Hepatocyte (in vitro differentiated cells): ENCODE results near the gene TFF2.

ENCODE experiments used
- EZH2 ChIP-seq: fragments of 200-600 bp; sonication (generic); IDR thresholded peaks from 2 replicates; pipeline ENCODE4 v1.6.1; 2016; ENCODE audit warnings: antibody characterized with exemption, mild to moderate bottlenecking, borderline replicate concordance
- EZH2phosphoT487 ChIP-seq: fragments of 200-600 bp; sonication (generic); IDR thresholded peaks from one replicate; pipeline ENCODE4 v1.6.1; 2018; ENCODE audit warnings: antibody characterized with exemption, mild to moderate bottlenecking, low read depth, moderate library complexity; ENCODE audit not compliant: unreplicated experiment, severe bottlenecking
- TF ChIP-seq, protein P1 (sequence below): fragments of 200-600 bp; sonication (generic); IDR thresholded peaks from 2 replicates; pipeline ENCODE4 v1.5.1; 2016; ENCODE audit warnings: antibody characterized with exemption, mild to moderate bottlenecking; ENCODE audit not compliant: poor library complexity

- TF ChIP-seq, protein P1, sequence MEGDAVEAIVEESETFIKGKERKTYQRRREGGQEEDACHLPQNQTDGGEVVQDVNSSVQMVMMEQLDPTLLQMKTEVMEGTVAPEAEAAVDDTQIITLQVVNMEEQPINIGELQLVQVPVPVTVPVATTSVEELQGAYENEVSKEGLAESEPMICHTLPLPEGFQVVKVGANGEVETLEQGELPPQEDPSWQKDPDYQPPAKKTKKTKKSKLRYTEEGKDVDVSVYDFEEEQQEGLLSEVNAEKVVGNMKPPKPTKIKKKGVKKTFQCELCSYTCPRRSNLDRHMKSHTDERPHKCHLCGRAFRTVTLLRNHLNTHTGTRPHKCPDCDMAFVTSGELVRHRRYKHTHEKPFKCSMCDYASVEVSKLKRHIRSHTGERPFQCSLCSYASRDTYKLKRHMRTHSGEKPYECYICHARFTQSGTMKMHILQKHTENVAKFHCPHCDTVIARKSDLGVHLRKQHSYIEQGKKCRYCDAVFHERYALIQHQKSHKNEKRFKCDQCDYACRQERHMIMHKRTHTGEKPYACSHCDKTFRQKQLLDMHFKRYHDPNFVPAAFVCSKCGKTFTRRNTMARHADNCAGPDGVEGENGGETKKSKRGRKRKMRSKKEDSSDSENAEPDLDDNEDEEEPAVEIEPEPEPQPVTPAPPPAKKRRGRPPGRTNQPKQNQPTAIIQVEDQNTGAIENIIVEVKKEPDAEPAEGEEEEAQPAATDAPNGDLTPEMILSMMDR: no peak
- TF ChIP-seq EZH2phosphoT487 (no peak), EZH2 (no peak)
These were observed 25.2 kb upstream of the TFF2 start for GRCh38 chr21:42375966-42376337.
